Activated naive CD8-positive, alpha-beta T cell treated with anti-CD3 and anti-CD28 coated beads, Interleukin-2, amount 50 U/mL, for 16 hours (primary cell): ENCODE data around the gene CCND3.

ENCODE experiments used
- DNase-seq: peaks from one replicate; pipeline ENCODE4 v3.0.0-alpha.2; 2020; ENCODE audit warnings: low read depth, low spot score

Gene CCND3

DNA sequence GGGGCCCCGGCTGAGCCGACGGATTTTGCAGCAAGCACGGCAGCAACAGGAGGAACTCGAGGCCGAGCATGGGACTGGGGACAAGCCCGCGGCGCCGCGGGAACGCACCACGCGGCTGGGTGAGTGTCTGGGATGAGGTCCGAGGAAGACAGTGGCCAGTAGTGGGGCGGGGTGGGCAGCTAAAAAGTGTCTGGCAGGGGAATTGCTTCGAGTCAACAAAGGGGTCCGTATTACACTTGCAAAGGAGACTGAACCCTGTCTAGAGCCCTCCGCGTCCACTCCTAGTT, 20.0 kb downstream of the CCND3 start:
- DNase-seq, result no peak

DNA sequence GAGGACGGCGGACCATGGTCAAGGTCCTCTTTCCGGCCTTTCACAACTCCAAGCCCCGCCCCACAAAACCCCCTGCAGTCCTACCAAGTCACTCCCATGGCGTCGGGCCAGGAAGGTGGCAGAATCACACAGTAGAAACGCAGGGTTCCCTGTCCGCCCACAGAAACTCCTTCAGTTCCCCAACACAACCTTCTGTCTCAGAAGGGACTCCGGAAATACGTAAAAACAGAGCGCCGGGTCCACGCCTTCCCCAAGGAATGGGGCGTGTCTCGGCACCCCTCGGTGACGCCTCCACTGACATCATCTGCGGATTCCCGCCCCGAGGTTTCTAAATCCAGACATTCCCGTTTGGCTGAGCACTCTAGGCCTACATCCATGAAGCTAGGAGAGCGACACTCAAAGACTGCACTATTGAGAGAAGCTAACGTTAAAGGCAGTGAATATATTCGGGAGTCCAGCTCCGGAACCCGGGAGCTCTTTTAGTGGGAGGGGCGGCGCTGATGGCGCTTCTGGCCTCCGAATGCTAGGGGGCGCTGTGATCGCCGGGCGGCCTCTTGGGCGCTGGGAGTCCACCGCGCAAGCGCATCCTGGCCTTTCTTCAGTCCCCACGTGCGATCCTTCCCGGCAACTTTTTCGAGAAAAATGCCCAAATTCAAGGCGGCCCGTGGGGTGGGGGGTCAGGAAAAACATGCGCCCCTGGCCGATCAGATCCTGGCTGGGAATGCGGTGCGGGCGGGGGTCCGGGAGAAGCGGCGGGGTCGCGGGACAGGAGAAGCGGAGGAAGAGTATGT, 20.5 kb downstream of the CCND3 start, which contains the start of the genes BYSL and MED20:
TSS of gene BYSL (plus strand) at position 579 of the 791 bp plus-strand sequence. CDS start at position 643, 64 bp downstream.
TSS of gene MED20 (minus strand) at position 219 of the 791 bp plus-strand sequence. CDS start at position 98, 121 bp downstream.
- DNase-seq, result peak; percentile 85

DNA sequence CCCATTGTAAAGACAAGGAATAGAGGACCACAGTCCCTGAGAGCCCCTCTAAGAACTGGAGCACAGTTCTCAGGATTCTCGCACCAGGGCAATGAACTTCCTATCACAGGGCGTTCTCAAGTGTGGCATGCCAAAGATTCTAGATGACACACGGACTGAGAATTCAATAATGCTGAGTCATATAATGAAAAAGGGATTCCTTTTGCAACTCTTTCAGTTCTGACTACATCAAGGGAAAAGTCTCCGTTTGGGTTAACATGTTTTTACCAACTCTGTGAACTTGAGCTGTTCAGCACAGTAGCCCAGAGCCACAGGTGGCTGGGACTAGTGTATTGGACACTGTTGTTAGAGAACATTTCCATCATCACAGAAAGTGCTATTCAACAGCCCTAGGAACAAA, 24.1 kb downstream of the CCND3 start:
- DNase-seq, result no peak

DNA sequence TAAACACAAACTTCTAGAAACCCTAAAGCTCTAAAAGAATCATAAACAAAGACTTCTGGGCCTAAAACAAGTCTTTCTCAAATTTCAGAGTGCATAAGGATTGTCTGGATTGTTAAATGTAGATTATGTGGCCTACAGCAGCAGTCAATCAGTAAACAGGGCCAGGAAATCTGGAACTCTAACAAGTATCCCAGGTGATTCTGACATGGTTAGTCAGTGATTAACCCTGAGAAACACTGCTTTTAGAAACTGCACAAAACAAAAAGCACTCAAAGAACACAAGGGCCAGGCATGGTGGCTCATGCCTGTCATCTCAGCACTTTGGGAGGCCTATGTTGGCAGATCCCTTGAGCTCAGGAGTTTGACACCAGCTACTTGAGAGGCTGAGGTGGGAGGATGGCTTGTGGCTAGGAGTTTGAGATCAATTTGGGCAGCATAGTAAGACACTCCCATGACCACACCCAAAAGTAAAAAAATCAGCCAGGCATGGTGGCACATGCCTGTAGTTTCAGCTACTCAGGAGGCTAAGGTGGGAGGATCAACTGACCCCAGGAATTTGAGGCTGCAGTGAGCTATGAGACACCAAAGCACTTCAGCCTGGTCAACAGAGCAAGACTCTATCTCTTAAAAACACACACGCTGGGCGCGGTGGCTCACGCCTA, 26.6 kb downstream of the CCND3 start:
- no peak for DNase-seq

DNA sequence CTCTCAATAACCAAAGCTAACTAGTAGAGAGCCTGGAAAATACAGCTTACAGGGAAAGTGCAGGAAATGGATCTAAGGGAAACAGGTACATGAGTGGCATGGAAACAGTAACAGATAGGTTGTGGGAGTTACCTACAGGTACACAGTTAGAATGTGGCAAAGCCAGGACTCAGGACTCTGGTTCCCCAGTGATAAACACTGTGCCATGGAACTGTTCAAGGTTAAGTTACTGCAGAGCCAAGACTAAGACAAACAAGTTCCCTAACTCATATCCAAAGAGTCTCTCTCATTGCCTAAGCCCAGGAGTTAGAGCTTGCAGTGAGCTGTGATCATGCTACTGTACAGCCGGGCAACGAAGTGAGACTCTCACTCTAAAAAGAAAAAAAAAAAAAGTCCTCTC, 27.3 kb downstream of the CCND3 start:
- DNase-seq, result no peak

DNA sequence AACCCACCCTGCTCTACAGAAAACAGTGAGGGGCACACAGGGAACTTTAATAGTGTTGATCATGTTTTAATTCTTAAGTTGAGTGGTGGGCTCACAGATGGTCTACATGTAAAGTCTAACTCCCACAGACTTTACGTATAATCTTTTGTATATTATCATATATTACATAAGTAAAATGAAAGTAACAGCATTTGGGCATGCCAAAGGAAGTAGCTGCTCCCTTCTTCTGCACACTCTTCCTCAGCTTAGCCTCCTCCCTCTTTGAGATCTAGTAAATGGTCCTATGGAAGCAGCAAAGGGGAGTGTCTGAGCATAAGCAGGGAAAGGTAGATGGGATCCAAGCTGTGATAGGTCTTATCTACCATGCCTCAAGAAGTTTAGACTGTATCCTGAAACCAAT, 31.9 kb downstream of the CCND3 start:
- DNase-seq, result no peak

DNA sequence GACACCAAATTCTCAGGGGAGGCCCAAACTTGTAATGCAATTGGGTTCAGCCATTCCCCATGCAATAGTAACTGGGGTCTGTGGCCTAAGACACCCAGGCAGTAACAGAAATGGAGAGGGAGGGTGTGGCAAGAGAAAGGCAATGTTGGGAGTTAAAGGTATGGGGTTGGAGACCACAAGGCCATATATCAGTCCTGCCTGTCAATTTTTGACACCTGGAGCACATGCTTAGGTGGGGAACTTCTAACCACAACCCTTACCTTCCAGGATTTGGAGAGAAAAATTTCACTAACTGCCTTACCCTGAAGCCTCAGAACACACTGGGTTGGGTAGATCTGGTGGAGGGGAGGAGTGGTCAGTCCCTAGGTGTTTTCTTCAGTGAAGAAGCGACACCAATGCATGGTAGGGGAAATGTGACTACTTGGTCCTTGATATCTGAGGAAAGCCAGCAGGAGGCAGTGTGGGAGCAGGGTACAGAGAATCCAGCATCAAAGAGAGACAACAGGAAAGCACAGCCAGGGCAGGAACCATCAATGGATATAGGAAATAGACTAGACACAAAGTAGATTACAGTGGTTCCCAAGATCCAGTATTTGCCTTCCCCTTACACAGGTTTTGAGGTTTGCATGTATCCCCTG, 39.6 kb downstream of the CCND3 start:
- DNase-seq, result peak; percentile 34

DNA sequence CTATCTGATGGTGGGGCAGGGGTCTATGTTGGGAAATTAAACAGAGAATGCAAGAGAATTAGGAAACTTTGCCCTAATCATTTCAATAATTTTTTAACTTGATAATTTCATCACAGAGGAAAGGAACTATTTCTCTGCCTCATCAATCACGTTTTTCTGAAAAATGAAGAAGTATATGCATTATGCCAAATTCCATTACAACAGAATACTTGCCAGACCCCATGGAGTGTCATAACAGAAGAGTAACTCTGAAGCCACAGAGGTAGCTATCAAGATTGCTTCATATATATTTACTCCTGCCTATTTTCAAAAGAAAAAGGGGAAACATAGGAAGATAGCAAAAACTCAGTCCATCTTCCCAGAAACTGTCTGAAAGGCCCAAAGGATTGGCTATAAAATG, 40.7 kb downstream of the CCND3 start:
- no peak for DNase-seq

DNA sequence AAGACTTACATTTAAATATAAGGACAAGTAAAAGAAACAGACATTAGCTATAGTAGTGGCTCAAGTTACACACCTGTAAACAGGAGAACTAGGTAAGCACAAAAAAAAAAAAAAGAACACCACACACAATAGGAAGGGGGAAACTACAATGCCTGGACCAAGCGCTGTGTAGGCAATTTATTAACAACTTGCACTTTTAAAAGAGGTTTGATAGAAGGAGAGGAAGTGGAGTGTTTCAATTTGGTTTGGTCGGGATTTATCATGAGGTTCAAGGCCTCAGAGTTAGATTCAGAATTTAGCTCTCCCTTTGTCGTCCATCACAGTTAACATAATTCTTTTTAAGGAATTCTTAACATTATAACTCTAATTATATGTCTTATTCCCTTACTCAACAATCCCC, 45.3 kb downstream of the CCND3 start:
- no peak for DNase-seq

DNA sequence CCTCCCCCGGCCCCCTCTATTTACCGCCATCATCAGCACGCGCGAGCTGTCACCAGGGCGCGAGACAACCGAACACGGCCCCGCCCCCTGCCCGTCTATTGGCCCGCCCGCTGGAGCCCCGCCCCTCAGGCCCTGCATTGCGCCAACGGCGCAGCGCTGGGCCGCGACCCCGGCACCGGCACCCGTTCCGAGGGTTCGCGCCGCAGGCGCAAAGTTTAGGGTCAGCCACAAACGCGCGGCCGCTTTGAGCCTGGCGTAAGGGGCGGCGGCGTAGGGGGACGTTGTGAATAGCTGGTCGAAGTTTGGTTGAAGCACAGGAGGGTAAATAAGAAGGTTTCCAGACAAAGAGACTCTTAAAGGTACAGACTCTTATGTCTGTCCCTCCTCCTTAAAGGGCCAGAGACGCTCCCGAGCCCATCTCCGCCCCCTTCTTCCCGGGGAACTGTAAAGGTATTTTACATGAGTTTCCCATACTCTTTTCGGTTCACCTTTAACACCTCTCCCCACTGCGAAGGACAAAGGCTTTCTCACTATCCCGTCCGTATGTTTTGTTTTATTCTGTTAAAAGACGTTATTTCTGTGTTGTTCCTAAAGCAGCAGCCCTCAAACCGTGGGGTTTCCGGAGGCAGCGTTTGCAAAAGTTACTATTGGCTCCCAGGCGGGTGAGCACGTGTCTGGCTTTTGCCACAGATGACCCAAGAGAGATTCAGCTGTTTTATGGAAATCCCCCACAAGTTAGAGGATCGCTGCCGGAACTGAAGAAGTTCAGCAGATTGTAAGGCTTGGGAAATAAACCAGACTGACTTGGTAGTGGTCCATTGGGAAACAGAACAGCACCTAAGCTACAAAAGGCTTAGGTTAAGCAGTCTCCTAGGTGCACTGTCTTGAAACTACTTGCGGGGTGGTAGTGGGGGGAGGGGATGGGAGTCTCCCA, 46.0 kb downstream of the CCND3 start, which contains the start of gene USP49:
TSS of gene USP49 (minus strand) at position 76 of the 934 bp plus-strand sequence. CDS start 88,392 bp downstream, outside the sequence.
- peak; percentile 89 for DNase-seq

DNA sequence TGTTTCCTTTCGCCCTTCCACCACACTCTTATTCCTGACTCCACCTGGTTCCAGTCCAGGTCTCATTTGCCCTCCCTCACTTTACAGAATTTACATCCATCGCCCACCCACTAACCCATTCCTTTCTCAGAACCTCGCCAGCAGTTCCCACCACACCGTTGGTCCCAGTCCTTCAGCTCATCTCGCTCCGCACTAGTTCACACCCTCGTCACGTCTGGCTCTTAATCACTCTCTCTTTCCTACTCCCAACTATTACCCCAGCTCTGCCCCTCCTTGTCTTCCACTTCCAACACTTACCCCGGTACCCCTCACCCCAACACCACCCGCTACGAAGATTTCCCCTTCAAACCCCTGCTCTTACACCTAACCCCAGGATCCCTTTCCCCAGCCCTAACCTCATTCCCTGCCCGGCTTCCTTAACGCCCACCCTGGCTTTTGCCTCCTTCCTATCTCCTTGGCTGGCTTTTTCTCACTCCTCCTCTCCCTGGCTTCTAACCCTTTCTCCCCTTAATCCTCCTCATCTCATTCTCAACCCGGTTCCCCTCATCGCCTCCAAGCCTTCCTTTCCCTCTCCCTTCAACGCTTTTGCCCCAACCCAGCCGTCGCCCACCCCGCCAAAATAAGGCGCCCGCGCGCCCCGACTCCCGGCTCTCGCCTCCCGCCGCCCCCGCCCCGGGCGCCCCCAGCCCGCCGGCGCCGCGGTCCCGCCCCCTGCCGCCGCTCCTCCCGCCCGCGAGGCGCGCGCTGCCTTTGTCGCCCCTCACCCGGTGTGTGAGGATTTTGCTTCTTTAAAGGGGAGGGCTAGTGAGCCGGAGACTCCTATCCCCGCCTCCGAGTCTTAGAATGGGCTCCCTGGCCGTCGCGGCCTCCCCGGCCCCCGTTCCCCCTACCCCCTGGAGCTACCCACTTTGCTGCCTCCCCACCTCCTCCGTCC, 47.0 kb downstream of the CCND3 start:
- peak; percentile 0 for DNase-seq

DNA sequence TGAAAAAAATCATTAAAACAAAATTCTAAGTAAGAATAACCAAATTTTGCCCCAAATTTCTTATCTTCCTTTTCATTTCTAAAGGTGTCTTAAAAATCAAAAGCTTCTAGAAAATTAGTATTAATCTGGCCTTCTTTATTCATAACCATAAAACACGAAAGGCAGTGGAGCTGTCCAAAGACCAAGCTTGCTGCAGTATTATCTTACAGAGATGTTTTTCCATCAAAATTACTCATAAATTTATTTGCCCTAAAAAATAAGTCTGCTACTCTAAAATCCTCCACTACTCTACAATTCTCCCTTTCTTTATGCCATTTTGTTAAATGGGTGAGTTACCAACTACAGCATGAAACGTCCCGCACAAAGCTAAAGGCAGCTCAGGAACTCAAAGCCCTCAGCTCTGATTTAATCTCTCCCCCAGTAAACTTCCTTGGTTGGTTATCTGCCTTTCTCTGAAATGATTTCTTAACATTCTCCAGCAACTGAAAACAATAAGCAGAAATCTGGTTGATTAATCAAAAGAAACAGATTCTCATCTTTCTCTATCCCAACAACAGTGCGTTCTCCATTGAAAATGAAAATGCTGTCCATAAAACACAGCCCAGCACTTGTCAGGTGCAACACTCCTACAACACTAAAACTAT, 48.6 kb downstream of the CCND3 start:
- no peak for DNase-seq

DNA sequence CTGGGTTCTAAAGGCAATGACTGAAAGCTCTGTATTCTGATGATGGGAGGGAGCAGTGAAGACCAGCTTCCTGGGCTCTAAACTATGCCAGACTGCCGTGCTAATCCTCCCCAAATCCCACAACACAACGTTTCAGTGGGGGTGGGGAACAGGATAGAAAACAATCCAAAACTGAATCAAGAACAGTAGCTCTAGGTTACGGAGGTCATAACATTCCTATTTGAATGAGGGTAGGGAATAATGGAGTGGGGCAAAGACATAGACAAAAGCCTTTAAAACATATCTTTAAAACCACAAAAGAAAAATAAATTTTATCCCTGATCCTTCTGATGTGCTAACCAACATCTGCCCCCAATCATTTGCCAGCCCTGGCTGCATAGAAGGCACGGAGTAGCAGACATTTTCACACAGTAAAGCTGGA, 54.3 kb downstream of the CCND3 start:
- no peak for DNase-seq

DNA sequence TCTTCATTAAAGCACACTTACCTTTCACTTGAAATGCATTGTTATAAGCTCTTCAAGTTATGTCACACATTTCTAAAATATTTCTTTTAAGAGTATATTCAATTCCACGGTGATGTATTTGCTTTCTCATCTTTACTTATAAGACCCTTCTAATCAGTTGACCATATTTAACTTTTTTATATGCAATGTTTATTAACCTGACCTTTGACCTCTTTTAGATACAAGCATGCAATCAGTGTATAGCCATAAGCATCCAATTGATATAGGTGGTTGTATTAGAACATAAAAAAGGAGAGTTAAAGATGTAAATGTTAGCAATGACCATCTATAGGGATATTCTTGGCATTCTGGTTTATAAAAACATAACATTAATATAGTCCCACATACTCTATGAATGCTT, 55.7 kb downstream of the CCND3 start:
- no peak for DNase-seq

DNA sequence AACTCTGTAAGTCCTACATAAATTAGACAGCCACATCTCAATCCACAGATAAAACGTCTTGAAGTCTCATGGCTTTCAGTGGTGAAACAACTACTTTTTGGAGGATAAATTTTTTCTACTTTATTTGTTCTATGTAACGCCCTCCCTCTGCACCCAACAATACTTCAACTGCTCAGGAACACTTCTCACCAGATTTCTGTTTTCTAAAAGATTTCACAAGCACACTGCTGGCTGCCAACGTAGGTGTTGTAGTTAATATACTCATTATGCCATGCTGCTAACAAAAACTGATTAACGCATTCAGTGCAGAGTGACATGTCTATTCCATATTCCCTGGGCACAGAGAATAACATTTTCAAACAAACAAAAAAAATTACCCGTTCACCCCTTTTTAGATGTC, 56.7 kb downstream of the CCND3 start:
- DNase-seq, result no peak
